Midbrain (tissue), 1 donor: ENCODE data around the gene PPARG.
"Not testable (repeated sequence)": the region's sequence is repeated elsewhere in the genome, so short reads cannot be mapped to it uniquely, and the experiment has no call there.

ENCODE experiments used
- DNase-seq: peaks from one replicate; lab custom pipeline; 2025; lab: John Stamatoyannopoulos, UW

Gene PPARG

GRCh38 chr3:12443781-12444522 lies 155.1 kb downstream of the PPARG start:
- DNase-seq = no peak

- DNase-seq = no peak
Measured at GRCh38 chr3:12444582-12445471, 156.0 kb downstream of the PPARG start.

- no peak for DNase-seq
Measured at GRCh38 chr3:12445523-12446240, 156.8 kb downstream of the PPARG start.

GRCh38 chr3:12446298-12446697 lies 157.4 kb downstream of the PPARG start:
- DNase-seq = no peak

- no peak for DNase-seq
Measured at GRCh38 chr3:12447075-12447474, 158.2 kb downstream of the PPARG start.

- not testable (repeated sequence) for DNase-seq
Measured at GRCh38 chr3:12448404-12449202, 159.7 kb downstream of the PPARG start.

GRCh38 chr3:12449889-12450682 lies 161.2 kb downstream of the PPARG start:
- DNase-seq = no peak

GRCh38 chr3:12451481-12451880 lies 162.6 kb downstream of the PPARG start:
- no peak for DNase-seq

- no peak for DNase-seq
Measured at GRCh38 chr3:12451960-12452359, 163.1 kb downstream of the PPARG start.

- DNase-seq = no peak
Measured at GRCh38 chr3:12452361-12453330, 163.8 kb downstream of the PPARG start.

GRCh38 chr3:12454076-12454815 lies 165.4 kb downstream of the PPARG start:
- DNase-seq = no peak

- no peak for DNase-seq
Measured at GRCh38 chr3:12454816-12455121, 165.9 kb downstream of the PPARG start.

- DNase-seq = no peak
Measured at GRCh38 chr3:12455740-12456139, 166.9 kb downstream of the PPARG start.

GRCh38 chr3:12456441-12456840 lies 167.6 kb downstream of the PPARG start:
- DNase-seq = no peak

GRCh38 chr3:12457380-12457779 lies 168.5 kb downstream of the PPARG start:
- not testable (repeated sequence) for DNase-seq

- DNase-seq = no peak
Measured at GRCh38 chr3:12458901-12459300, 170.0 kb downstream of the PPARG start.

GRCh38 chr3:12460127-12460526 lies 171.3 kb downstream of the PPARG start:
- no peak for DNase-seq

- DNase-seq = no peak
Measured at GRCh38 chr3:12461097-12461649, 172.3 kb downstream of the PPARG start.
